Measurements from ENCODE around the gene ANO2.

Gene ANO2

DNA sequence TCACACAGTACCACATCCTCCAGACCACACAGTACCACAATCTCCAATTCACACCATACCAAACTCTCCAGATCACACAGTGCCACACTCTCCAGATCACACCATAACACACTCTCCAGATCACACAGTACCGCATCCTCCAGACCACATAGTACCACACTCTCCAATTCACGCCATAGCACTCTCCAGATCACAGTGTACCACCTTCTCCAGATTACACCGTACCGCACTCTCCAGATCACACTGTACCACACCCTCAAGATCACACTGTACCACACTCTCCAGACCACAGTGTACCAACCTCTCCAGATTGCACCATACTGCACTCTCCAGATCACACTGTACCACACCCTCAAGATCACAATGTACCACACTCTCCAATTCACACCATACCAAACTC is 328.2 kb downstream of the ANO2 start:
- Histone ChIP-seq H3K4me3 (no peak overlapping the region), H3K27me3 (ENCODE audit: low read depth) (no peaks in the 10 kb centered on the region), H3K4me1 (no peaks in the 10 kb centered on the region), H3K9me3 (no peaks in the 10 kb centered on the region), H3K36me3 (replicated peaks) (no peaks in the 10 kb centered on the region)
- in situ Hi-C loops (cut with MboI; ENCODE audit: low sequenced_read_pairs): no loop called here
- DNase-seq (ENCODE audit: low spot score in 2 of 2): no peak

- in situ Hi-C loops (cut with MboI; ENCODE audit: low sequenced_read_pairs): no loop called here
- Histone ChIP-seq H3K4me1 (no peaks in the 10 kb centered on the region), H3K36me3 (replicated peaks) (no peaks in the 10 kb centered on the region), H3K4me3 (no peak overlapping the region), H3K27me3 (ENCODE audit: low read depth) (no peaks in the 10 kb centered on the region), H3K9me3 (no peaks in the 10 kb centered on the region)
- DNase-seq (ENCODE audit: low spot score in 2 of 2): no peak
These were observed 329.3 kb downstream of the ANO2 start for GRCh38 chr12:5615760-5616159.

GRCh38 chr12:5614256-5614655 is 330.8 kb downstream of the ANO2 start:
- no peak overlapping the region for H3K4me3 ChIP-seq
- no peaks in the 10 kb centered on the region for H3K27me3 ChIP-seq (ENCODE audit: low read depth)
- in situ Hi-C loops (cut with MboI; ENCODE audit: low sequenced_read_pairs): no loop called here
- no peak for DNase-seq (ENCODE audit: low spot score in 2 of 2)
- H3K4me1 ChIP-seq: no peaks in the 10 kb centered on the region
- no peaks in the 10 kb centered on the region for H3K36me3 ChIP-seq (replicated peaks)
- H3K9me3 ChIP-seq: no peaks in the 10 kb centered on the region

DNA sequence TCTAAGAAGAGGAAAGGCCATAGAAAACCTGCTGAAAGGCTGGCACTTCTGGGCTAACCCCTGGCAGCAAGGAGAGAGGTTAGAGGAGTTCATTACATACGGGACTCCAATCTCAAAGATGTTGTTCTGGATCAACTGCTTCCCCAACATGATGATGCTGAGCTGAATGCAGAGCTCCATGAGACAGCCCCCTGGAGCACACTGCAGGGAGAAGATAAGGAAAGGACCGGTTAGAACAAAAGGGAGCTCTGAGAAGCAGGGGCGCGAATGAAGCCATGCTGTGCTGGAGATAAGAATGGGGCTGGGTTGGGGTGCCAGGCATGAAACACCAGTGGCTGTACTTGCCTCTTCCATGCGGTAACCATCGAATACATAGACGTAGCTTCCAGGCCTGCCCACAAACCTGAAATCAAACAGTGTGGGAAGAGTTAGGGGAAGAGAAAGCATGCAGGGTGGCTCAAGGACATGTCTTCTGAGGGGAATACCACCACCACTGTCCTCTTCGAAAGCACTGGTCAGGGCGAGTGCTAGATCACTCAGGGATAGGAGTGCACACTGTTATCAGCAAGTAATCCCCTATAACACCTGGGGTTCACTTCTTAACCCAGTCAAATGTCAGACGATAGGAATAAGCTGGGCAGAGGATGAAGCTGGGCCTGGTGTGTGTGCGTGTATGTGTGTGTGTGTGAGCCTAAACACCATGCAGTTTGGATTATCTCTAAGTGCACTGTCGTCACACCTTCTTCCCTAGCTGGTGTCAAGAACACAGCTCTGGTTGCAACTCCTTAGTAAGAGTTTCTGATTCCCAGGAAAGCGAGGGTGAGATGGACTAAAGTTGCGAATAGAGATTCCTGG is 332.3 kb downstream of the ANO2 start:
- in situ Hi-C loops (cut with MboI; ENCODE audit: low sequenced_read_pairs): no loop called here

DNA sequence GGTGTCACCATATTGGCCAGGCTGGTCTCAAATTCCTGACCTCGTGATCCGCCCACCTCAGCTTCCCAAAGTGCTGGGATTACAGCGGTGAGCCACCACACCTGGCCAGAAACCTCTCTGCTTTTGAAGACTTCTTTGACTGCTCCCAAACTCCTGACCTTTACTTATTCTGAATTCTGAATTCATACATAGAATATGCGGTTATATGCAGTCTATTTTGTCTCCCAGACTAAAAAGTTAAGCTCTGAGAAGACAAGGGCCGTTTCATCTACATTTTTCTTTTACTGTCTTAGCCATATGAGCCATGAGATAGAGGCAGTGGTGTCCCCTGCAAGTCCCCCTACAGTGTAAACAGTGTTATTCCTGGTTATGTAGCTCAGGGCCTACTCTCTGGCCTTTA is 333.9 kb downstream of the ANO2 start:
- DNase-seq (ENCODE audit: low spot score in 2 of 2): no peak
- in situ Hi-C loops (cut with MboI; ENCODE audit: low sequenced_read_pairs): no loop called here
- no peaks in the 10 kb centered on the region for H3K9me3 ChIP-seq
- no peaks in the 10 kb centered on the region for H3K36me3 ChIP-seq (replicated peaks)
- no peak overlapping the region for H3K4me3 ChIP-seq
- H3K27me3 ChIP-seq (ENCODE audit: low read depth): no peaks in the 10 kb centered on the region
- no peaks in the 10 kb centered on the region for H3K4me1 ChIP-seq

More for the DNA sequence above, 332.3 kb downstream of the ANO2 start:
- no peaks in the 10 kb centered on the region for H3K36me3 ChIP-seq (replicated peaks)
- H3K27me3 ChIP-seq (ENCODE audit: low read depth): no peaks in the 10 kb centered on the region
- no peak overlapping the region for H3K4me3 ChIP-seq
- no peak for DNase-seq (ENCODE audit: low spot score in 2 of 2)
- H3K9me3 ChIP-seq: no peaks in the 10 kb centered on the region
- no peaks in the 10 kb centered on the region for H3K4me1 ChIP-seq

DNA sequence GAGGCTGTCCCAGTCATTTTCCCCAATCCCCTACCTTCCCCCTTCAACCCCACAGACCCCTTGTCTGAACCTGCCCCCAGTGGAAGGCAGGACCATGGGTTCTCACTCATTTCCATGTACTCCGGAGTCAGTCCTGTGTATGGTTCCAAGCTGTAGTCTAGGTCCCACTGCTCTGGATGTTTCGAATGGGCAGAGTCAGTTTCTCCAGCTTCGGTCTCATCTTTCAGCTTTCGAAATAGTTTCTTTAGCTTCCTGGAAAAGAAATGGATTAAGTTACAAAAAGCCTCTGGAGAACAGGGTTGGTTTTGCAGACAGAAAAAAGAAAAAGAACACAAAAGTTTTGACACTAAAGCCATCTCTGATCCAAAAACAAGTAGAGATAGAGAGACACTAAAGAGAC is 345.7 kb downstream of the ANO2 start:
- no peak for DNase-seq (ENCODE audit: low spot score in 2 of 2)
- in situ Hi-C loops (cut with MboI; ENCODE audit: low sequenced_read_pairs): no loop called here
- Histone ChIP-seq H3K27me3 (ENCODE audit: low read depth) (no peaks in the 10 kb centered on the region), H3K4me3 (no peak overlapping the region), H3K9me3 (no peaks in the 10 kb centered on the region), H3K4me1 (no peaks in the 10 kb centered on the region), H3K36me3 (replicated peaks) (no peaks in the 10 kb centered on the region)

DNA sequence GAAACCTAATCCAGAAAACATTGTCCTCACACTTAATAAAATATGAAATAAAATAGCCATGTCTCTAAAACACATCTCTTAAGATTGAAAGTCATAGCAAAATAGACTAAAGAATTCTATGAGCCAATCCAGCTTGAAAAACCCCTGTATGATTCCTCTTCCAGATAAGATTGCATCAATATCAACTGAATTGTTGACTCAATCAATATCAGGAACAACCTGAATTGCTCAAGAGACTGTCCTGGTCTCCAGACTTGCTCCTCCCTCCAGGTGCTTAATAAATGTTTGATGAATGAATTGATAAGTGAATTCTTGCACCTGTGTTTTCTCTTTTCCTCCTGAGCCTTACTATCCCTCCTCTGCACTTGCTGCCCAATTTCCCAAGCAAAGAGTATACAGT is 351.1 kb downstream of the ANO2 start:
- no peak overlapping the region for H3K4me3 ChIP-seq
- H3K9me3 ChIP-seq: no peaks in the 10 kb centered on the region
- in situ Hi-C loops (cut with MboI; ENCODE audit: low sequenced_read_pairs): no loop called here
- no peaks in the 10 kb centered on the region for H3K4me1 ChIP-seq
- DNase-seq (ENCODE audit: low spot score in 2 of 2): no peak
- H3K27me3 ChIP-seq (ENCODE audit: low read depth): no peaks in the 10 kb centered on the region
- H3K36me3 ChIP-seq (replicated peaks): no peaks in the 10 kb centered on the region

DNA sequence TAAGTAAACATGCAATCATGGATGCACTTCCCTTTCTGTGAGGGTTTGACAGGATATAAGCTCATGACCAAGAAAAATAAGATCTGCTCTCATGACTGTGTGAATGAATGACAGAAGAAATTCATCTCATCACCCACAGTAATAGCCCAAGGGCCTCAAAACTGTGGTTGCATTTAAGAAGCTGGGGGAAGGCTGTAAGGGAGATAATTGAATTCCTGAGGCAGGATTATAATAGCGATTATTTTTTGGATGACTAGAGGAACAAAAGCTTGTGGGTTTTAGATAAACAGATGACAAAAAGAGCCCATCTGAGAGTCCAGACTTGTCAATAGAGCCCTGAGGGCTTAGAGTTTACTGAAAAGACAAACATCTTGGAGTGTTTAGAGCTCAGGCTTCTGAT is 352.0 kb downstream of the ANO2 start:
- in situ Hi-C loops (cut with MboI; ENCODE audit: low sequenced_read_pairs): no loop called here
- no peaks in the 10 kb centered on the region for H3K27me3 ChIP-seq (ENCODE audit: low read depth)
- DNase-seq (ENCODE audit: low spot score in 2 of 2): no peak

DNA sequence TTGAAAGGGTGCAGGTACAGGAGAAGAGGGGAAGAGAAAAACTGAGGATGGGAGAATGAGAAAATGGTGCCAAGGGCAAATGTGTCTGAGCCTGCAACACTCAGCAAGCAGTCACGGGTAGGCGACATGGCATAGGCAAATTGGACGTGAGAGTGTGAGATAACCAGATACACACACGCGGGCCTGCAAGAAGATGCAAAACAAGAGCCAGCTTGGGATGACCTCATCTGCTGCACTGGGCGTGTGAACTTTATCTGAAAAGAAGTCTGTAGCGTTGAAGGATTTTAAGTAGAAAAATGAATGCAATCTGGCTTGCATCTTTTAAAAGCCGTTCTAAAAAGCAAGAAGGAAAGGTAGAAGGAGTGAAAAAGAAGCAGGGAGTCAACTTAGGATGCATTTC is 352.7 kb downstream of the ANO2 start:
- DNase-seq (ENCODE audit: low spot score in 2 of 2): no peak
- no peaks in the 10 kb centered on the region for H3K27me3 ChIP-seq (ENCODE audit: low read depth)
- H3K4me3 ChIP-seq: no peak overlapping the region
- H3K4me1 ChIP-seq: no peaks in the 10 kb centered on the region
- in situ Hi-C loops (cut with MboI; ENCODE audit: low sequenced_read_pairs): no loop called here
- H3K9me3 ChIP-seq: no peaks in the 10 kb centered on the region
- no peaks in the 10 kb centered on the region for H3K36me3 ChIP-seq (replicated peaks)

More for the DNA sequence above, 352.0 kb downstream of the ANO2 start:
- no peaks in the 10 kb centered on the region for H3K9me3 ChIP-seq
- no peaks in the 10 kb centered on the region for H3K4me1 ChIP-seq
- H3K36me3 ChIP-seq (replicated peaks): no peaks in the 10 kb centered on the region
- H3K4me3 ChIP-seq: no peak overlapping the region

GRCh38 chr12:5590316-5590715 is 354.7 kb downstream of the ANO2 start:
- in situ Hi-C loops (cut with MboI; ENCODE audit: low sequenced_read_pairs): no loop called here
- DNase-seq (ENCODE audit: low spot score in 2 of 2): no peak
- Histone ChIP-seq H3K4me1 (no peaks in the 10 kb centered on the region), H3K27me3 (ENCODE audit: low read depth) (no peaks in the 10 kb centered on the region), H3K4me3 (no peak overlapping the region), H3K9me3 (no peaks in the 10 kb centered on the region), H3K36me3 (replicated peaks) (no peaks in the 10 kb centered on the region)

- in situ Hi-C loops (cut with MboI; ENCODE audit: low sequenced_read_pairs): no loop called here
- DNase-seq (ENCODE audit: low spot score in 2 of 2): no peak
- Histone ChIP-seq H3K4me1 (no peaks in the 10 kb centered on the region), H3K9me3 (no peaks in the 10 kb centered on the region), H3K36me3 (replicated peaks) (no peaks in the 10 kb centered on the region), H3K4me3 (no peak overlapping the region), H3K27me3 (ENCODE audit: low read depth) (no peaks in the 10 kb centered on the region)
These were observed 356.0 kb downstream of the ANO2 start for GRCh38 chr12:5589054-5589453.

GRCh38 chr12:5588591-5588990 is 356.5 kb downstream of the ANO2 start:
- no peaks in the 10 kb centered on the region for H3K36me3 ChIP-seq (replicated peaks)
- in situ Hi-C loops (cut with MboI; ENCODE audit: low sequenced_read_pairs): no loop called here
- H3K4me1 ChIP-seq: no peaks in the 10 kb centered on the region
- no peak overlapping the region for H3K4me3 ChIP-seq
- no peaks in the 10 kb centered on the region for H3K27me3 ChIP-seq (ENCODE audit: low read depth)
- DNase-seq (ENCODE audit: low spot score in 2 of 2): no peak
- no peaks in the 10 kb centered on the region for H3K9me3 ChIP-seq

- DNase-seq (ENCODE audit: low spot score in 2 of 2): no peak
- H3K9me3 ChIP-seq: no peaks in the 10 kb centered on the region
- in situ Hi-C loops (cut with MboI; ENCODE audit: low sequenced_read_pairs): no loop called here
- no peaks in the 10 kb centered on the region for H3K27me3 ChIP-seq (ENCODE audit: low read depth)
- no peaks in the 10 kb centered on the region for H3K36me3 ChIP-seq (replicated peaks)
- no peak overlapping the region for H3K4me3 ChIP-seq
- no peaks in the 10 kb centered on the region for H3K4me1 ChIP-seq
These were observed 356.9 kb downstream of the ANO2 start for GRCh38 chr12:5588176-5588575.

GRCh38 chr12:5587711-5588121 is 357.3 kb downstream of the ANO2 start:
- no peak for DNase-seq (ENCODE audit: low spot score in 2 of 2)
- in situ Hi-C loops (cut with MboI; ENCODE audit: low sequenced_read_pairs): no loop called here
- Histone ChIP-seq H3K4me3 (no peak overlapping the region), H3K27me3 (ENCODE audit: low read depth) (no peaks in the 10 kb centered on the region), H3K4me1 (no peaks in the 10 kb centered on the region), H3K36me3 (replicated peaks) (no peaks in the 10 kb centered on the region), H3K9me3 (no peaks in the 10 kb centered on the region)

DNA sequence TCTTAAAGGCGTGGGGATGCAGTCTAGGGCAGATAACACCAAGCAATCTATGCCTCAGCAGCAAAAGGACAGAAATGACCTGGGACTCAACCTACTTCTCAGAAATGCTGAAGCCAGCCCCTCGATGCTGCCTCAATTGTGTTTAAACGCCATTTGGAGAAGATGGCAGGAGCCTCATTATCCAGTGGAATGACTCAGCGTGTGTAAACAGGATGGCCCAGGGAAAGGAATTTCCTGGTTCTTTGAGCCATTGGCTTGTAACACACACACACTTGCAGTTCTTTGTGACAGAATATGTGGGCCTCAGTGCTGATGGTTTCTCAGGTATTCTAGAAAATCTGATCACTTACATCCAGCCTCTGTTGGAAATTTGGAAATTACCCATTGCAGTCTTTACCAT is 358.9 kb downstream of the ANO2 start:
- in situ Hi-C loops (cut with MboI; ENCODE audit: low sequenced_read_pairs): no loop called here

More for the DNA sequence above, 358.9 kb downstream of the ANO2 start:
- Histone ChIP-seq H3K36me3 (replicated peaks) (no peaks in the 10 kb centered on the region), H3K9me3 (no peaks in the 10 kb centered on the region), H3K27me3 (ENCODE audit: low read depth) (no peaks in the 10 kb centered on the region), H3K4me1 (no peaks in the 10 kb centered on the region), H3K4me3 (no peak overlapping the region)
- DNase-seq (ENCODE audit: low spot score in 2 of 2): no peak

All from HAP-1 (cell line).